GM21717 (cell line): ENCODE data around the gene FAM9B.

Source experiments
- ATAC-seq: cut with Tn5 transposase; IDR thresholded peaks from one replicate; pipeline ENCODE4 v1.9.1; 2021; ENCODE audit warnings: mild to moderate bottlenecking, moderate library complexity; ENCODE audit not compliant: unreplicated experiment

The FAM9B gene

DNA sequence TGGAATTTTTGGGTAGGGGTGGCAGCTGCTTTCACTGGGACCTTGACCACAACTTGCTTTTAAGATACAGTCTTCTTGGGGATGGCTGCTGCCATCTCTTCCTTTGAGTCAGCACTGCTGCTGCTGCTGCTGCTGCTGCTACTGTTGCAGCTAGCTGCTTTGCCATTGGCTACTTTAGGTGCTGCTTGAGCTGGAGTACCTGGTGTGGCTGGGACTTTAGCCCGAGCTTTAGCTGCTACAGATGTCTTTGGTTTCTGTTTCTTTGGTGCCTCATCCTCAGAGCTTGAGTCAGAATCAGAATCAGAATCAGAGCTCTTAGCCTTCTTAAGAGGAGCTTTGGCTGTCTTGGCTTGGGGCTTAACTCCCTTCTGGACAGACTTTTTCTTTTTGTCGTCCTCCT, 52.2 kb downstream of the FAM9B start:
- no peak for ATAC-seq

DNA sequence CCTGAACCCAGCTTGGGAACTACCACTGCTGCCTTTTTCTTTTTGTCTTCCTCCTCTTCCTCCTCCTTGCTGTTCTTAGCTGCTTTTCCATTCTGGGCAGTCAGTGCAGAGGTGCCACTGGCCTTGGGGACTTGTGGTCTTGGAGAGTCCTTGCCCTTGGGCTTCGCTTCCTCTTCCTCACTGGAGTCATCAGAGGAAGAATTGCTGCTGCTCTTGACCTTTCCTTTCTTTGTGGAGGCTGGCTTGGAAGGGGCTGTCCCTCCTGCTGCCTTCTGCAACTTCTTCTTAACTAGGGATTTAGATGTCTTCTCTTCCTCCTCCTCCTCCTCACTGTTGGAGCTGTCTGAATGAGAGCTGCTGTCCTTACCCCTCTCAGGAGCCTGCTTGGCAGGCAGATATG, 53.2 kb downstream of the FAM9B start:
- no peak for ATAC-seq
